GM18502 (cell line): ENCODE measurements around the gene CPT1B.
"Not testable (repeated sequence)": the region's sequence is repeated elsewhere in the genome, so short reads cannot be mapped to it uniquely, and the experiment has no call there.

ENCODE experiments used
- ATAC-seq: cut with Tn5 transposase; IDR thresholded peaks from one replicate; pipeline ENCODE4 v1.9.1; 2021; ENCODE audit warnings: mild to moderate bottlenecking; ENCODE audit not compliant: unreplicated experiment, poor library complexity

The CPT1B gene

GRCh38 chr22:50548040-50548920 lies 29.9 kb downstream of the CPT1B start:
- ATAC-seq = no peak

- ATAC-seq = no peak
Measured at GRCh38 chr22:50547263-50547985, 30.8 kb downstream of the CPT1B start.

- ATAC-seq = no peak
Measured at GRCh38 chr22:50546326-50547262, 31.6 kb downstream of the CPT1B start.

GRCh38 chr22:50545522-50546325 lies 32.5 kb downstream of the CPT1B start, which contains the start of gene KLHDC7B:
KLHDC7B (plus strand) TSS chr22:50545899; CDS start chr22:50546244, 345 bp downstream.
- no peak for ATAC-seq

- ATAC-seq = no peak
Measured at GRCh38 chr22:50544746-50545253, 33.4 kb downstream of the CPT1B start.

- ATAC-seq = no peak
Measured at GRCh38 chr22:50544078-50544745, 34.0 kb downstream of the CPT1B start.

- ATAC-seq = no peak
Measured at GRCh38 chr22:50542416-50542927, 35.8 kb downstream of the CPT1B start.

- ATAC-seq = not testable (repeated sequence)
Measured at GRCh38 chr22:50541667-50542026, 36.6 kb downstream of the CPT1B start.

GRCh38 chr22:50540381-50540780 lies 37.8 kb downstream of the CPT1B start:
- no peak for ATAC-seq

- ATAC-seq = no peak
Measured at GRCh38 chr22:50537765-50538164, 40.5 kb downstream of the CPT1B start.

- no peak for ATAC-seq
Measured at GRCh38 chr22:50536226-50536625, 42.0 kb downstream of the CPT1B start.

GRCh38 chr22:50535113-50535512 lies 43.1 kb downstream of the CPT1B start:
- no peak for ATAC-seq

GRCh38 chr22:50533856-50534711 lies 44.1 kb downstream of the CPT1B start:
- not testable (repeated sequence) for ATAC-seq

GRCh38 chr22:50532824-50533796 lies 45.1 kb downstream of the CPT1B start:
- ATAC-seq = no peak

- no peak for ATAC-seq
Measured at GRCh38 chr22:50531962-50532674, 46.1 kb downstream of the CPT1B start.

- no peak for ATAC-seq
Measured at GRCh38 chr22:50531546-50531961, 46.7 kb downstream of the CPT1B start.
